ENCODE measurements around the gene EIF4E1B.

The EIF4E1B gene

GRCh38 chr5:176694146-176694545 is 63.7 kb downstream of the EIF4E1B start:
- no peak for DNase-seq

GRCh38 chr5:176694631-176695030 is 64.2 kb downstream of the EIF4E1B start:
- no peak for DNase-seq

DNA sequence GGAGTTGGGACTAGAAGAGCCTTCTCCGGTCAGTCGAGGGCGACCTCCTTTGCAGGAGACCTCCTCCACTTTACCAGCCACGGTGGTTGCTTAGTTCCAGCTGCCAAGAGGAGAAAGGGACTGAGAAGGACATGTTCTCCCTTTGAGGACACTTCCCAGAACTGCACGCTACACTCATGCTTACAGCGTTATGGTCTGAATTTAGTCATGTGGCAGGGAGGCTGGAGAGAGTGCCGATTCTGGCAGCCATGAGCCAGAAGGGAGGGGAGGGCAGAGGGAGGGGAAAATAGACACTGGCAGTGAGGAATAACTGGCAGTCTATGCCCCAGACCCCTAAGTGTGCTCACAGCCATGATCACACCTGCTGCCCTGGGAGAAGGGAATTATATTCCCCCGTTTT is 64.6 kb downstream of the EIF4E1B start:
- no peak for DNase-seq
